Mesothelial cell of epicardium (in vitro differentiated cells): ENCODE measurements around the gene UCN. TPM values are rescaled to one million over a fixed set of nuclear protein-coding genes. Genes with fewer than 3 reads are reported as not detected.

Experiments used
- DNase-seq, 2 experiments: peaks; one replicate each; pipeline ENCODE4 v3.0.0; 2021; ENCODE audit warnings: low spot score in 2 of 2; ENCODE audit not compliant: unreplicated experiment in 2 of 2
- H3K27ac Mint-ChIP-seq: 2 replicates; pipeline ENCODE4 v1.8.0; 2021; ENCODE audit warnings: mixed read lengths
- H3K27me3 Mint-ChIP-seq: 2 replicates; pipeline ENCODE4 v1.8.0; 2021; ENCODE audit warnings: low read depth, mixed read lengths
- H3K36me3 Mint-ChIP-seq: 2 replicates; pipeline ENCODE4 v1.8.0; 2021; ENCODE audit warnings: mixed read lengths
- H3K4me1 Mint-ChIP-seq: 2 replicates; pipeline ENCODE4 v1.8.0; 2021; ENCODE audit warnings: mixed read lengths
- H3K4me3 Mint-ChIP-seq: 2 replicates; pipeline ENCODE4 v1.8.0; 2021; ENCODE audit warnings: mild to moderate bottlenecking, moderate library complexity, mixed read lengths
- H3K9me3 Mint-ChIP-seq: 2 replicates; pipeline ENCODE4 v1.8.0; 2021; ENCODE audit warnings: mixed read lengths
- total RNA-seq: library from RNA; stranded (reverse); gene quantifications from 3 replicates; pipeline ENCODE4 v1.2.1, GENCODE V29; 2021
- TF ChIP-seq, protein P1 (sequence below): fragments of 200-600 bp; sonication (generic); IDR thresholded peaks from one replicate; pipeline ENCODE4 v1.5.0; 2021; ENCODE audit warnings: antibody characterized with exemption; ENCODE audit not compliant: unreplicated experiment

Gene UCN
- total RNA-seq, 1 donor from 2014 or later = 4.4 TPM

DNA sequence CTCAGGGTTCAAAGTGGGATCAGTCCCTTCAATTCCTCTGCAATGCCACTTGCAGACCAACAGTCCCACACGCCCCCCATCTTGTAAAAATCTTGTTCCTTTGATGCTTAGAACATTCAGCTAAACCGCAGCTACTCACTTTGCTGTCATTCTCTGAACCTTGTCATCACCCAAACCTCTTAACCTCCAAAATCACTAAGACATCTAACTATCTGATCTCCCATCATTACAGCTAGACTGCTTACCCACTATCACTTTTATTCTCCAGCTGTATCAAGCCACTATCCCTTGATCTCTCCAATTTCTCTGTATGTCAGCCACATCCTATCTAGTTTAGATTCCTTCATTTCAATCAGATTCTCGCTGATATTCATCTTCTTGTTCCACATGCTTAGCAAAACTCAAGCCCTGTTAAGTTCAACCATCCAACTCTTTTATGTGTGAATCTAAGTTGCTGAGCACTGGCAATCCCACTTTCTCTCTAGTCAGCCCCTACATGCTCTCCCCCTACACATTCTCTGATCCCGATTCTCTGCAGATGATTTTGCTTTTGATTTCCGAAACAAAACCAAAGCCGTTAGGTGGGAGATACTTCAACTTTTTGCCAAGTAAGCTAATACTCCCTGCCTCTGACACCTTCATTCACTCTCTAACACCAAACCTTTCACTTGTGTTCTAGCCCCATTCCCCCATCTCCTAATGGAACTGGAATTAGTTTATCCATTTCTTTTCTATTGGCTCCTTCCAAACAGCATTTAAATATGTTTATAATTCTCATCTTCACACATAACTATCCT is 43.8 kb upstream of the UCN start:
- TF ChIP-seq, protein P1, sequence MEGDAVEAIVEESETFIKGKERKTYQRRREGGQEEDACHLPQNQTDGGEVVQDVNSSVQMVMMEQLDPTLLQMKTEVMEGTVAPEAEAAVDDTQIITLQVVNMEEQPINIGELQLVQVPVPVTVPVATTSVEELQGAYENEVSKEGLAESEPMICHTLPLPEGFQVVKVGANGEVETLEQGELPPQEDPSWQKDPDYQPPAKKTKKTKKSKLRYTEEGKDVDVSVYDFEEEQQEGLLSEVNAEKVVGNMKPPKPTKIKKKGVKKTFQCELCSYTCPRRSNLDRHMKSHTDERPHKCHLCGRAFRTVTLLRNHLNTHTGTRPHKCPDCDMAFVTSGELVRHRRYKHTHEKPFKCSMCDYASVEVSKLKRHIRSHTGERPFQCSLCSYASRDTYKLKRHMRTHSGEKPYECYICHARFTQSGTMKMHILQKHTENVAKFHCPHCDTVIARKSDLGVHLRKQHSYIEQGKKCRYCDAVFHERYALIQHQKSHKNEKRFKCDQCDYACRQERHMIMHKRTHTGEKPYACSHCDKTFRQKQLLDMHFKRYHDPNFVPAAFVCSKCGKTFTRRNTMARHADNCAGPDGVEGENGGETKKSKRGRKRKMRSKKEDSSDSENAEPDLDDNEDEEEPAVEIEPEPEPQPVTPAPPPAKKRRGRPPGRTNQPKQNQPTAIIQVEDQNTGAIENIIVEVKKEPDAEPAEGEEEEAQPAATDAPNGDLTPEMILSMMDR = no peak
- Mint-ChIP-seq H3K36me3 (peaks cover 5% of the 10 kb centered on the region), H3K27ac (no peak overlapping the region), H3K4me1 (peaks cover 13% of the 10 kb centered on the region), H3K9me3 (no peaks in the 10 kb centered on the region), H3K4me3 (no peak overlapping the region), H3K27me3 (no peaks in the 10 kb centered on the region)
- DNase-seq = no peak

DNA sequence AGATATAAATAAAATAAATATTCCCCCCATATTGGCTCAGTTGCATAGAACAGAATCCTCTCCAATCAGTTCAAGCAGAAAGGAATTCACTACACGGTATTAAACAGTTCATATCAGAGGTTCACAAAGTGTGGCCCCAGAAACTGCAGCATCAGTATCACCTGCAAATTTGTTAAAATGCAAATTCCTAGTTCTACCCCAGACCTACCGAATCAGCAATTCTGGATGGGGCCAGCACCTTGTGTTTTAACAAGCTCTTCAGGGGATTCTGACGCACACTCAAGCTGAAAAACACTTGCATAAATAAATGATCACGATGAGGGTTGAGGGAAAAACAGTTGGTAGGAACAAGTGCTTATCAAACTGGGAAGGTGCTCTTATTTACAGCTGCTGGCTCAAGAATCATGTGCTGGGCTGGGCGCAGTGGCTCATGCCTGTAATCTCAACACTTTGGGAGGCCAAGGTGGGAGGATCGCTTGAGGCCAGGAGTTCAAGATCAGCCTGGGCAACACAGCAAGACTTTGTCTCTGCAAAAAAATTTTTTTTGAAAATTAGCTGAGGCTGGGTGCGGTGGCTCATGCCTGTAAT is 42.0 kb upstream of the UCN start:
- no peak overlapping the region for H3K4me3 Mint-ChIP-seq
- H3K4me1 Mint-ChIP-seq = peaks cover 5% of the 10 kb centered on the region
- peaks cover 5% of the 10 kb centered on the region for H3K36me3 Mint-ChIP-seq
- H3K27ac Mint-ChIP-seq = no peak overlapping the region
- TF ChIP-seq, protein P1 = no peak
- H3K27me3 Mint-ChIP-seq = no peaks in the 10 kb centered on the region
- H3K9me3 Mint-ChIP-seq = no peaks in the 10 kb centered on the region
- DNase-seq = no peak

DNA sequence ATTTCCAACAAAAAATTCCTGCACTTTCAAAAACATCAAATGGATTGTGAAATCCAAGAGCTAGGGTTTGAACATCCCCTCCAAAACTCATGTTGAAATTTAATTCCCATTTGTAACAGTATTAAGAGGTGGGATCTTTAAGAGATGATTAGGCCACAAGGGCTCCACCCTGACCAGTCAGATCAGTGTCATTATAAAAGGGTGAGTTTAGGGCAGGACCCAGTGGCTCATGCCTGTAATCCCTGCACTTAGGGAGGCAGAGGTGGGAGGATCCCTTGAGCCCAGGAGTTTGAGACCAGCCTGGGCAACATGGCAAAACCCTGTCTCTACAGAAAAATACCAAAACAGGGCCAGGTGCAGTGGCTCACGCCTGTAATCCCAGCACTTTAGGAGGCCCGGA is 39.4 kb upstream of the UCN start:
- Mint-ChIP-seq H3K4me1 (no peaks in the 10 kb centered on the region), H3K9me3 (no peaks in the 10 kb centered on the region), H3K27ac (no peak overlapping the region), H3K27me3 (no peaks in the 10 kb centered on the region), H3K4me3 (no peak overlapping the region), H3K36me3 (peaks cover 8% of the 10 kb centered on the region)
- no peak for DNase-seq
- TF ChIP-seq, protein P1 = no peak

DNA sequence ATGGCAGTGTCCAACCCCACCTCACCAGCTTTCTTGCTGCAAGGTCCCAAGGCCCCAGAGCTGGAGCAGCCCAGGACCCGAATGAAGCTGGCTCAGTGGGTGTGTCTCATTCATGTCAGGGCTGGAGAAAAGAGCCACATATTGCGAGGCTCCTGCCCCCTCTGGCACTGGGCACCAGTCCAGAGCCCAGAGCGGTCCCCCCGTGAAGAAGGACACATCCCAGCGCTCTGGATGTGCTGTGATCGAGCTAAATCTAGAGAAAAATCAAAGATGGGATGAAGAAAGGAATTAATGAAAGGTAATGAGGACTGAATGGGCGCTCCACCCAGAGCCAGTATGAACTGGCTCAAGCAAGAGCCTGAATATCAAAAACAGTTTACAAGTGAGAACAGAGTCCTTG is 27.9 kb upstream of the UCN start:
- Mint-ChIP-seq H3K4me1 (no peaks in the 10 kb centered on the region), H3K4me3 (no peak overlapping the region), H3K27me3 (no peaks in the 10 kb centered on the region), H3K36me3 (peaks cover 34% of the 10 kb centered on the region), H3K9me3 (no peaks in the 10 kb centered on the region), H3K27ac (no peak overlapping the region)
- DNase-seq = no peak
- TF ChIP-seq, protein P1 = no peak

DNA sequence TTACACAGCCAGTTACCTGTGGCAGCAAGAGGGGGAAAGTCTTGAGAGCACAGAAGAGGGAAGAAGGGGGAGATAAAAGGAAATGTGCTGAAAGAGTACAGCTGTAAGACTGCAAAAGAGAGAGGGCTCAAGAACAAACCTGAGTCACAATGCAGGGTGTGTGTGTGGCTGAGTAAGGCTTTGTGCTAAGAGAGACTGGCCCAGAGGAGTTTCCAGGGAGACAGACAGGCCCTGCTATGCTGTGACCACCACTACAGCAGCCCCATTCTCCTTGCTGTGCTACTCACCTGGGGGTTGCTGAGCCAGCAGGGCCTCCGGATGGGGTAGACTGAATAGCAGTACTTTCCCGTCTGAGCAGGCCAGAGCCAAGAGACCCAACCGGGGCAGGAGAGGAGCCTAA is 27.1 kb upstream of the UCN start:
- Mint-ChIP-seq H3K27me3 (no peaks in the 10 kb centered on the region), H3K4me3 (no peak overlapping the region), H3K36me3 (peaks cover 36% of the 10 kb centered on the region), H3K27ac (no peak overlapping the region), H3K4me1 (no peaks in the 10 kb centered on the region), H3K9me3 (no peaks in the 10 kb centered on the region)
- DNase-seq = no peak
- TF ChIP-seq, protein P1 = no peak
